ENCODE data around the gene PDE3B. TPM values are rescaled to one million over a fixed set of nuclear protein-coding genes. Genes with fewer than 3 reads are reported as not detected.
"Not testable (repeated sequence)": the region's sequence is repeated elsewhere in the genome, so short reads cannot be mapped to it uniquely, and the experiment has no call there.

Gene PDE3B
- 10 to 100 TPM; 19.3 to 62.7 (median 25.2) TPM for total RNA-seq

DNA sequence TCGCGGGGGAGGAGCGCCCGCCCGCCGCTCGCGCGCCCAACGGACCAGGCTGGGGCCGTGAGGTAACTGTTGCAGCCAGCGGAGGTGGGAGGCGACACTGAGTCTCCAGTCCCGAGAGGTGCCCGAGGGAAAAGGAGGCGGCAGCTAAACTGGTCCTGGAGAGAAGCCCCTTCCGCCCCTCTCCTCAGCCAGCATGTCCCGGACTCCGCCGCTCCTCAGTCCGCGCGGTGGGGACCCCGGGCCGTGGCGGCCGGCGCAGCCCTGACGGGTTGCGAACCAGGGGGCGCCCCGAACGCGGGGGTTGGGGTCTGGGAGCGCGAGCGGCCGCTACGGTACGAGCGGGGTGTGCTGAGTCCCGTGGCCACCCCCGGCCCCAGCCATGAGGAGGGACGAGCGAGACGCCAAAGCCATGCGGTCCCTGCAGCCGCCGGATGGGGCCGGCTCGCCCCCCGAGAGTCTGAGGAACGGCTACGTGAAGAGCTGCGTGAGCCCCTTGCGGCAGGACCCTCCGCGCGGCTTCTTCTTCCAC lies at the start of gene PDE3B:
TSS of gene PDE3B (plus strand) at position 108 of the 529 bp plus-strand sequence. CDS start at position 380, 272 bp downstream.
- Histone ChIP-seq H3K27ac (peak within 1 kb of the TSS; percentile 85 to 97 (median 94)), H3K9me3 (no peaks in the 10 kb centered on the region), H3K27me3 (no peaks in the 10 kb centered on the region), H3K4me3 (peak within 1 kb of the TSS; percentile 64 to 96 (median 88)), H3K36me3 (no peaks in the 10 kb centered on the region), H3K4me1 (peaks cover 7 to 19% (median 15%) of the 10 kb centered on the region in 4 donors)
- DNase-seq (peak in 1 of 2 donors; percentile 88), ATAC-seq (ENCODE audit: low FRiP score in 2 of 2) (peak; percentile 85 to 93)
- TF ChIP-seq, protein P1, sequence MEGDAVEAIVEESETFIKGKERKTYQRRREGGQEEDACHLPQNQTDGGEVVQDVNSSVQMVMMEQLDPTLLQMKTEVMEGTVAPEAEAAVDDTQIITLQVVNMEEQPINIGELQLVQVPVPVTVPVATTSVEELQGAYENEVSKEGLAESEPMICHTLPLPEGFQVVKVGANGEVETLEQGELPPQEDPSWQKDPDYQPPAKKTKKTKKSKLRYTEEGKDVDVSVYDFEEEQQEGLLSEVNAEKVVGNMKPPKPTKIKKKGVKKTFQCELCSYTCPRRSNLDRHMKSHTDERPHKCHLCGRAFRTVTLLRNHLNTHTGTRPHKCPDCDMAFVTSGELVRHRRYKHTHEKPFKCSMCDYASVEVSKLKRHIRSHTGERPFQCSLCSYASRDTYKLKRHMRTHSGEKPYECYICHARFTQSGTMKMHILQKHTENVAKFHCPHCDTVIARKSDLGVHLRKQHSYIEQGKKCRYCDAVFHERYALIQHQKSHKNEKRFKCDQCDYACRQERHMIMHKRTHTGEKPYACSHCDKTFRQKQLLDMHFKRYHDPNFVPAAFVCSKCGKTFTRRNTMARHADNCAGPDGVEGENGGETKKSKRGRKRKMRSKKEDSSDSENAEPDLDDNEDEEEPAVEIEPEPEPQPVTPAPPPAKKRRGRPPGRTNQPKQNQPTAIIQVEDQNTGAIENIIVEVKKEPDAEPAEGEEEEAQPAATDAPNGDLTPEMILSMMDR (IDR thresholded peaks at IDR 0.05) = peak in 1 of 6 experiments; percentile 14
- TF ChIP-seq POLR2A (IDR thresholded peaks at IDR 0.05) = peak in 3 of 4 donors; percentile 20 to 86 (median 86)
- no peak for TF ChIP-seq EP300 (IDR thresholded peaks at IDR 0.05)
- peak; percentile 31 to 90 for TF ChIP-seq POLR2AphosphoS5 (IDR thresholded peaks at IDR 0.05)
- 0 to 3% methylated on average over 6 to 10 of the region's 59 CpGs for WGBS, 2 donors

DNA sequence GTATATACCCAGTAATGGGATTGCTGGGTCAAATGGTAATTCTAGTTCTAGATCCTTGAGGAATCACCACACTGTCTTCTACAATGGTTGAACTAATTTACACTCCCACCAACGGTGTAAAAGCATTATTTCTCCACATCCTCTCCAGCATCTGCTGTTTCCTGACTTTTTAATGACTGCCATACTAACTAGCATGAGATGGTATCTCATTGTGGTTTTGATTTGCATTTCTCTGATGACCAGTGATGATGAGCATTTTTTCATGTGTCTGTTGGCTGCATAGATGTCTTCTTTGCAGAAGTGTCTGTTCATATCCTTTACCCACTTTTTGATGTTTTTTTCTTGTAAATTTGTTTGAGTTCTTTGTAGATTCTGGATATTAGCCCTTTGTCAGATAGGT lies 48.3 kb upstream of the PDE3B start:
- WGBS, 2 donors = 52 to 70% methylated on average over 1 of the region's 1 CpG
- H3K27ac ChIP-seq; H3K4me1 ChIP-seq; DNase-seq; H3K4me3 ChIP-seq; H3K36me3 ChIP-seq; ATAC-seq (ENCODE audit: low FRiP score in 2 of 2); H3K9me3 ChIP-seq; H3K27me3 ChIP-seq: not testable (repeated sequence)

DNA sequence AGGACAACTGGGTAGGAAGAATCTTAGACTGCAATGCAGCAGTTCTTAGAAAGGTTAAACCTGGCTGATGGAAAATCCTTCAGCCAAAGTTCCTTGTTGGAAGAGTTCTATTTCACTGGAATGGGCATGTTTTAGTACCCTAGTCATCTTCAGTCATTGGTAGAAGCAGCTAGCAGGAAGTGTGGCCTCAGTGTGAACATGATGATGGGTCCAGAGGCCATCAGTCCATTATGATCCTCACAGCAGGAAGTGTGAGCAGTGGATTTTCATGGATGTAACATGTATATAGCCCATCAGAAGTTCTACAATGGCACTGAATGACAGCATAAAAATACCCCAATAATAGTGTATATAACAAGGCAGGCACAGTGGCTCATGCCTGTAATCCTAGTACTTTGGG lies 35.9 kb upstream of the PDE3B start:
- no peak for ATAC-seq (ENCODE audit: low FRiP score in 2 of 2)
- H3K27ac ChIP-seq = no peak overlapping the region
- TF ChIP-seq EP300 (IDR thresholded peaks at IDR 0.05) (no peak), POLR2AphosphoS5 (IDR thresholded peaks at IDR 0.05) (no peak), POLR2A (IDR thresholded peaks at IDR 0.05) (no peak)
- TF ChIP-seq, protein P1 (IDR thresholded peaks at IDR 0.05) = no peak
- no peaks in the 10 kb centered on the region for H3K4me1 ChIP-seq
- H3K27me3 ChIP-seq = no peaks in the 10 kb centered on the region
- no peak for DNase-seq
- peaks cover 0 to 4% (median 0%) of the 10 kb centered on the region in 4 donors for H3K9me3 ChIP-seq
- H3K36me3 ChIP-seq = peaks cover 0 to 19% (median 0%) of the 10 kb centered on the region in 4 donors
- no peak overlapping the region for H3K4me3 ChIP-seq

DNA sequence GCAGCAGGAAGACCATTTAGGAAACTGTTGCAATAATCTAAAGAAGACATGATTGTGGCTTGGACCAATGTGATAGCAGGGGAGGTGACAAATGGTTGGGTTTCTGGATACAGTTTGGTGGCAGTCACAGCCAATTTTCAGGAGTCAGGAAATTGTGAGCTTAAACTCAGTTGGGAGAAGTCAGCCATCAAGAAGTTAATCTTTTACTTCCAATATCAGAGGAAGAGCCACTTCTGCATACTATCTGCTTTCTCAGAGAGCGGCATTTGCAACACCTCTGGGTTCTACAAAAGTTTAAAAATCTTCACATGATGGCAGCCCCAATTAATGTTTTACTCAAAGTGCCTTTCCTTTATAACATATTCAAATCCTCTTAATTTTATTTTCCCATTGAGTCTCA lies 33.7 kb upstream of the PDE3B start:
- Histone ChIP-seq H3K4me1 (no peaks in the 10 kb centered on the region), H3K27me3 (no peaks in the 10 kb centered on the region), H3K36me3 (peaks cover 0 to 19% (median 0%) of the 10 kb centered on the region in 4 donors), H3K9me3 (peaks cover 0 to 4% (median 0%) of the 10 kb centered on the region in 4 donors), H3K4me3 (no peak overlapping the region), H3K27ac (no peak overlapping the region)
- no peak for ATAC-seq (ENCODE audit: low FRiP score in 2 of 2)
- 72 to 75% methylated on average over 1 of the region's 1 CpG for WGBS, 2 donors
- DNase-seq = no peak
- TF ChIP-seq, protein P1 (IDR thresholded peaks at IDR 0.05) = no peak
- TF ChIP-seq POLR2A (IDR thresholded peaks at IDR 0.05) = no peak
- no peak for TF ChIP-seq EP300 (IDR thresholded peaks at IDR 0.05)
- no peak for TF ChIP-seq POLR2AphosphoS5 (IDR thresholded peaks at IDR 0.05)

DNA sequence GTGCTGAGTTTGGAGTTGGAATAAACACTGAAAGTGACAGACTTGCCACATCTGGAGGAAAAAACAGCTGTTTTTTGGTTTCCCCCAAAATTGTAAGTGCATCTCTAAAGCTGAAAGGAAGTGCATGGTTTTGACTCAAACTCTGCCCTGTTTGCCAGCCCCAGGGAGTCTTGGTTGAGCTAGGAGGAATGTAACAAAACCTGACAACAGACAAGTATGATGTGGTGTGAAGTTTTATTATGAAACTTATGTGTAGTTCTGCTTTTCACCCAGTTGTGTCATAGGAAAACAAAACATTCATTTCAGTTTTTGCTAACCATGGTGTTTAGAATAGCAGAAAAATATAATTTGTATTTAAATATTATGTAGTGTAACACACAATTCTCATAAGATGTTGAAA lies 31.7 kb upstream of the PDE3B start:
- peak in 1 of 2 donors; percentile 66 for ATAC-seq (ENCODE audit: low FRiP score in 2 of 2)
- H3K9me3 ChIP-seq = no peaks in the 10 kb centered on the region
- TF ChIP-seq POLR2AphosphoS5 (IDR thresholded peaks at IDR 0.05) = no peak
- no peak for TF ChIP-seq EP300 (IDR thresholded peaks at IDR 0.05)
- TF ChIP-seq POLR2A (IDR thresholded peaks at IDR 0.05) = no peak
- TF ChIP-seq, protein P1 (IDR thresholded peaks at IDR 0.05) = no peak
- peaks cover 0 to 12% (median 0%) of the 10 kb centered on the region in 4 donors for H3K36me3 ChIP-seq
- H3K27ac ChIP-seq = peak overlapping the region in 2 of 4 donors; percentile 47 to 52
- H3K4me1 ChIP-seq = no peaks in the 10 kb centered on the region
- DNase-seq = no peak
- no peaks in the 10 kb centered on the region for H3K27me3 ChIP-seq
- H3K4me3 ChIP-seq = no peak overlapping the region

Measured in upper lobe of left lung (tissue), 6 donors.